GM21786 (cell line): ENCODE data around the gene SPOUT1.

ENCODE experiments used
- ATAC-seq: cut with Tn5 transposase; IDR thresholded peaks from one replicate; pipeline ENCODE4 v1.9.1; 2021; ENCODE audit not compliant: unreplicated experiment

The SPOUT1 gene

DNA sequence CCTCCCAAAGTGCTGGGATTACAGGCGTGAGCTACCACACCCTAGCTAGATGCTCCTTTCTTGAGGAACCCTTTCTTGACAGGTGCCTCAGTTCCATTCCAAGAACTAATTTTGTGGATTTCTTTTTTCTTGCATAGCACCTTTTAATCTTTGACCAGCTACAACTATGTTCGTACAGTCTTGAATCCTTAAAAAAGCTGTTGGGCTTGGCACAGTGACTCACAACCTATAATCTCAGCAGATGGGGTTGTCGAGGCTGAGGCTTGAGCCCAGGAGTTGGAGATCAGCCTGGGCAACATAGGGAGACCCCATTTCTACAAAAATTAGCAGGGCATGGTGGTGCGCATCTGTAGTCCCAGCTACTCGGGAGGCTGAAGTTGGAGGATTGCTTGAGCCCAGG, 56.5 kb downstream of the SPOUT1 start:
- no peak for ATAC-seq

DNA sequence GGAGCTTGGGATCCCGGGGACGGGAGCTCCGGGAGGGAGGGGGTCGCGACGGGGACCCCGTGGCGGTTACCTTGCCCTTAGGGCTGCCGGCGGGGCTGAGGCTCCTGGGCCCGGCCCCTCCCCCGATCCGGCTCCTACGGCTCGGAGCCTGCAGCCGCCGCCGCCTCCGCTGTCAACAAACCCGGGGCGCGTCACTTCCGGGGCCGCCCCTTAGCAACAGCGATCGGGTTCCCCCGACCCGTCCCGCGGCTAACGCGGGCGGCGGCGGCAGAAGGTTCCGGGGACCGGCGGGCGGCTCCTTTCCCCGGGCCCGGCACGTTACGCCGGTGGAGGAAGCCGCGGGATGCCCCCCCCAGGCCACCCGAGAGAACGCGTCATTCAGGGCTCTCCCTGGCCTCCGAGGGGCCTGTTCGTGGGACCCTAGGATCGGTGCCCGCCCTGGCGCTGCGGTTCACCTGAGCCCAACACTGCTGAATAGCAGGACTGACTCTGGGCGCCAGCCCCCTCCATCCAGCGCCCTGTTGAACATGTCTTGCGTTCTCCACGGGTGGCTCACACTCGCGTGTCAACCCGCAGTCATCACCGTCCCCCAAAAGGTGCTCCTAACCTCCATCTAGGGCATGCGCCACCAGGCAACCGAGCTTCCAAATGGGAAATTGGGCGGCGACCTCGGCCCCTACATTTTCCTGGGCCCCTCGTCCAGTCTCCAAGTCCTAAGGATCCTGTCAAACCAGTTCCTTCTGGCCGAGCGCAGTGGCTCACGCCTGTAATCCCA, 57.7 kb downstream of the SPOUT1 start, which contains the start of gene ZER1:
TSS of gene ZER1 (minus strand) at position 183 of the 775 bp plus-strand sequence. CDS start 16,362 bp downstream, outside the sequence.
- ATAC-seq = peak; percentile 88

DNA sequence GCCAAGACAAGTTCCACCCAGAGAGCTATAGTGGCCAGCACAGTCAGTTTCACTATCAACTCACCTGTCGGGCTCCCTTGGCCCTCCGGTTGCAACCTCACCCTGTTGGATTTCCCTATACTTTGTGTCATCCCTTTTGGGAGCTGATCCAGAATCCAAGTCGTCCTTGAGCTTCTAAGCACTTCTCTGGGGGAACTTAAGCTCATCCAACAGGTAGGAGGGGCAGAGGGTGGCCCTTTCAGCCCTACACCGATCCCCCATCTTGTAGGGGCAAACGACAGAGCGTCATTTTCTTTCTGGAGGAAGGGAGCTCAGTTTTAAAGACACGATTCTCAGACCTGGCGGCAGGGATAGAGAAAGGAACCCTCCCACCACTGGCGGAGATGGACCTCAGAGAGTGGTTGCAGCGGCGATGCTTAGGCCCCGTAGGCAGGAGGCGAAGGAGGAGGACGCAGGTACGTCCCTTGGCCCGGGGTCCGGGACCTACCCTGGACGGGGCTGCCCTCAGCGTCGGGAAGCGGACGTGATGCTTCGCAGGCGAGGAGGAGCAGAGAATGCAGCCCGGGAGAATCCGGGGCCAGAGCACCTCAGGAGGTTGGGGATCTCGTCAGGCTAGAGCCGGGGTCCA, 58.4 kb downstream of the SPOUT1 start:
- peak; percentile 27 for ATAC-seq

DNA sequence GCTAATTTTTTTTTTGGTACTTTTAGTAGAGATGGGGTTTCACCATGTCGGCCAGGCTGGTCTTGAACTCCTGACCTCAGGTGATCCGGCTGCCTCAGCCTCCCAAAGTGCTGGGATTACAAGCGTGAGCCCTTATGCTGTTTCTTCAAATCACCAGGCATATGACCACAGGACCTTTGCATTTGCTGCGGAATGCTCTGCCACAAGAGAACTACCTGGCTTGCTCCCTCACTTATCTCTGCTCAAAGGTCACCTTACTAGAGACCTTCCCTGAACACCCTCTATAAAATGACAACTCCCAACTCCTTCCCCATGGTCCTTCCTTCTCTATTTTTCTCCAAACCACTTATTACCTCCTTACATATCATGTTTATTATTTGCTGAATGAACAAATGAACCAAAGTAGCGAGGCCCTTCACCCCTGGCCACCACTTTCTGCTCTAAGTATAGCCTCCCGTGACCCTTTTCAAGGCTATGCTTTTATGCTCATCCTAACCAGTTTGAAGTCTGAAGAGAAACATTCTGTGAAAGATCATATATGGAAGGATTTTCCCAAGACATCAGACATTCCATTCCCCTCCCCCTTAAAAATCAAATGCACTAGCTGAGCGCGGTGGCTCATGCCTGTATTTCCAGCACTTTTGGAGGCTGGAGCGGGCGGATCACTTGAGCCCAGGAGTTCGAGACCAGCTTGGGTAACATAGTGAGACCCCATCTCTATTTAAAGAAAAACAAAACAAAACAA, 59.1 kb downstream of the SPOUT1 start:
- ATAC-seq = no peak
